Kidney (tissue), 14 donors: Measurements from ENCODE around the gene TMOD4. TPM values are rescaled to one million over a fixed set of nuclear protein-coding genes. Genes with fewer than 3 reads are reported as not detected.

ENCODE experiments used
- DNase-seq, 5 donors: peaks; one replicate each; pipeline ENCODE4 v3.0.0-alpha.2; 2013 to 2020
- FAIRE-seq: peaks from 2 replicates; lab custom pipeline; 2012; peaks lifted over from hg19 to GRCh38; lab: Jason Lieb, UNC
- H3K27ac ChIP-seq, 2 donors: one replicate each; pipeline ENCODE4 v1.7.0; 2013; ENCODE audit warnings: low read depth in 2 of 2, low read length in 2 of 2, inconsistent platforms in 1 of 2
- H3K27me3 ChIP-seq: one replicate; pipeline ENCODE4 v1.7.1; 2013; ENCODE audit warnings: low read length, inconsistent platforms; ENCODE audit not compliant: control insufficient read depth, insufficient read depth
- H3K36me3 ChIP-seq, 3 donors: one replicate each; pipeline versions ENCODE4 v1.7.0 to v1.7.1; 2013; ENCODE audit warnings: low read length in 3 of 3, control low read depth in 1 of 3, inconsistent platforms in 1 of 3; ENCODE audit not compliant: insufficient read depth in 3 of 3, control insufficient read depth in 2 of 3
- H3K4me1 ChIP-seq, 3 donors: one replicate each; pipeline versions ENCODE4 v1.7.0 to v1.7.1; 2013; ENCODE audit warnings: low read length in 3 of 3, inconsistent platforms in 1 of 3, low read depth in 1 of 3; ENCODE audit not compliant: control insufficient read depth in 2 of 3, insufficient read depth in 2 of 3
- H3K4me3 ChIP-seq, 3 donors: one replicate each; pipeline versions ENCODE4 v1.7.0 to v1.8.1; 2013; ENCODE audit warnings: low read length in 3 of 3, control low read depth in 1 of 3, inconsistent platforms in 1 of 3
- H3K9ac ChIP-seq, 3 donors: one replicate each; pipeline versions ENCODE4 v1.7.0 to v1.7.1; 2013; ENCODE audit warnings: low read length in 3 of 3, control low read depth in 1 of 3, inconsistent platforms in 1 of 3
- H3K9me3 ChIP-seq, 3 donors: one replicate each; pipeline versions ENCODE4 v1.7.0 to v1.7.1; 2013; ENCODE audit warnings: low read length in 3 of 3, control low read depth in 1 of 3, inconsistent platforms in 1 of 3; ENCODE audit not compliant: control insufficient read depth in 2 of 3, insufficient read depth in 1 of 3
- CTCF ChIP-seq: IDR thresholded peaks from 3 replicates; pipeline ENCODE4 v1.5.1; 2012; ENCODE audit warnings: mild to moderate bottlenecking, moderate library complexity, borderline replicate concordance; ENCODE audit not compliant: insufficient read depth; ENCODE audit errors: extremely low read depth
- intact Hi-C: fragments of 100-400 bp; cut with DNase I; formaldehyde crosslinking; loops from one replicate; pipeline ENCODE4 v1.11.1; 2022
- polyA plus RNA-seq: library from polyadenylated mRNA; stranded (reverse); fragments of 350-450 nt; fragmentation: Illumina TruSeq; extraction: RNeasy Lipid Tissue Mini Kit (QIAGEN cat#74804); gene quantifications from one replicate; pipeline ENCODE4 v1.2.3, GENCODE V29; 2014; ENCODE audit warnings: low read depth, low replicate concordance; ENCODE audit not compliant: insufficient read depth
- total RNA-seq: library from RNA; stranded (reverse); fragmentation: NEBNext Ultra II Directional; extraction: Animal tissue kit (Norgen Biotek cat#: 25700); gene quantifications from one replicate; pipeline ENCODE4 v1.2.1, GENCODE V29; 2021
- donor health status: control.
- donor health status: control.
- donor health status: control.
- donor health status: control.
- donor health status: control.
- donor health status: DM: yes; HTN: yes; CAD: no.
- donor health status: Normal renal cell carcinoma (clear cell type).

TMOD4 gene
- total and polyA plus RNA-seq, 2 donors from 2014 or later: 0.65 to 0.66 TPM

- Histone ChIP-seq H3K4me3 (no peak overlapping the region), H3K4me1 (peaks cover 0 to 30% (median 16%) of the 10 kb centered on the region in 3 donors), H3K36me3 (peaks cover 0 to 2% (median 0%) of the 10 kb centered on the region in 3 donors), H3K27ac (no peak overlapping the region), H3K9me3 (no peaks in the 10 kb centered on the region), H3K27me3 (no peaks in the 10 kb centered on the region), H3K9ac (no peak overlapping the region)
- no peak for TF ChIP-seq CTCF
- FAIRE-seq (no peak), DNase-seq (peak in 1 of 5 donors; percentile 43)
- intact Hi-C loops: no loop called here
Observed at GRCh38 chr1:151142411-151143056, 33.2 kb downstream of the TMOD4 start.

GRCh38 chr1:151137789-151138188, 38.0 kb downstream of the TMOD4 start:
- no peak overlapping the region for H3K9ac ChIP-seq
- H3K27ac ChIP-seq: no peak overlapping the region
- no peak for FAIRE-seq
- no peak for TF ChIP-seq CTCF
- no peak for DNase-seq
- intact Hi-C loops: no loop called here
- no peaks in the 10 kb centered on the region for H3K9me3 ChIP-seq
- H3K4me1 ChIP-seq: peaks cover 0 to 5% (median 0%) of the 10 kb centered on the region in 3 donors
- no peaks in the 10 kb centered on the region for H3K27me3 ChIP-seq
- H3K4me3 ChIP-seq: no peak overlapping the region
- peaks cover 0 to 24% (median 4%) of the 10 kb centered on the region in 3 donors for H3K36me3 ChIP-seq

GRCh38 chr1:151135433-151136385, 40.1 kb downstream of the TMOD4 start:
- intact Hi-C loops: no loop called here
- H3K4me1 ChIP-seq: peaks cover 0 to under 1% (median 0%) of the 10 kb centered on the region in 3 donors
- no peak overlapping the region for H3K9ac ChIP-seq

More at GRCh38 chr1:151135433-151136385, 40.1 kb downstream of the TMOD4 start:
- TF ChIP-seq CTCF: no peak
- DNase-seq: peak in 1 of 5 donors; percentile 29
- Histone ChIP-seq H3K36me3 (peaks cover 0 to 24% (median 4%) of the 10 kb centered on the region in 3 donors), H3K4me3 (no peak overlapping the region), H3K27me3 (no peaks in the 10 kb centered on the region), H3K27ac (no peak overlapping the region), H3K9me3 (no peaks in the 10 kb centered on the region)
- FAIRE-seq: no peak
